ENCODE results near the gene SGF29. TPM values are rescaled to one million over a fixed set of nuclear protein-coding genes. Genes with fewer than 3 reads are reported as not detected.

Gene SGF29
- total and polyA plus RNA-seq, 2 of the 8 experiments (the other 6 are each of a cell fraction or from before 2014, with no cell fraction given) = 3.1 to 22.7 TPM

- no peak for TF ChIP-seq CHD7 (IDR thresholded peaks at IDR 0.05; ENCODE audit: insufficient replicate concordance, low read length)
- TF ChIP-seq SP4 (IDR thresholded peaks at IDR 0.05; ENCODE audit: low read length) = no peak
- no peak for TF ChIP-seq JUND (IDR thresholded peaks at IDR 0.05; ENCODE audit: low read length)
- no peak for TF ChIP-seq KDM5A (IDR thresholded peaks at IDR 0.05; ENCODE audit: low read length)
- TF ChIP-seq TAF1 (IDR thresholded peaks at IDR 0.05; ENCODE audit: low read depth, low read length) = no peak
- TF ChIP-seq CTCF (IDR thresholded peaks at IDR 0.05; ENCODE audit: control extremely low read depth in 1 of 3, insufficient read depth in 1 of 3, low read depth in 1 of 3, low read length in 3 of 3) = no peak
- TF ChIP-seq, protein P1, sequence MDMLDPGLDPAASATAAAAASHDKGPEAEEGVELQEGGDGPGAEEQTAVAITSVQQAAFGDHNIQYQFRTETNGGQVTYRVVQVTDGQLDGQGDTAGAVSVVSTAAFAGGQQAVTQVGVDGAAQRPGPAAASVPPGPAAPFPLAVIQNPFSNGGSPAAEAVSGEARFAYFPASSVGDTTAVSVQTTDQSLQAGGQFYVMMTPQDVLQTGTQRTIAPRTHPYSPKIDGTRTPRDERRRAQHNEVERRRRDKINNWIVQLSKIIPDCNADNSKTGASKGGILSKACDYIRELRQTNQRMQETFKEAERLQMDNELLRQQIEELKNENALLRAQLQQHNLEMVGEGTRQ (IDR thresholded peaks at IDR 0.05; ENCODE audit: low read length) = no peak
- no peak for TF ChIP-seq BCL11A (IDR thresholded peaks at IDR 0.05; ENCODE audit: low read depth in 2 of 2, low read length in 2 of 2)
- no peak for TF ChIP-seq CREB1 (IDR thresholded peaks at IDR 0.05)
These were observed 33.7 kb downstream of the SGF29 start (continued) for GRCh38 chr16:28587386-28587785.

Measured in H1 (cell line).